HepG2 (cell line): ENCODE data around the gene PRSS12. TPM values are rescaled to one million over a fixed set of nuclear protein-coding genes. Genes with fewer than 3 reads are reported as not detected.

ENCODE experiments used
- CBX2 ChIP-seq, 2 experiments: fragments of 200-600 bp in 1 of 2; sonication (generic); formaldehyde crosslinking in 1 of 2; IDR thresholded peaks; 2 replicates each; pipeline versions ENCODE4 v1.7.0 to v1.8.1; 2018 to 2022; ENCODE audit warnings: low read depth in 2 of 2, low read length in 1 of 2, mild to moderate bottlenecking in 1 of 2, missing genetic modification reagents in 1 of 2
- CEBPB ChIP-seq: IDR thresholded peaks from 2 replicates; pipeline ENCODE4 v1.6.1; 2011; ENCODE audit warnings: low read depth, low read length, improper control_type of control experiment, borderline replicate concordance
- ELF1 ChIP-seq: sonication (generic); formaldehyde crosslinking; IDR thresholded peaks from 2 replicates; pipeline ENCODE4 v1.4.0; 2020; ENCODE audit warnings: missing genetic modification reagents
- ETV5 ChIP-seq: IDR thresholded peaks from 2 replicates; pipeline ENCODE4 v1.6.1; 2018; ENCODE audit warnings: missing biosample characterization, missing genetic modification reagents, inconsistent platforms, borderline replicate concordance
- FOXP1 ChIP-seq, 2 experiments: fragments of 450-650 bp in 1 of 2; IDR thresholded peaks; 2 replicates each; pipeline ENCODE4 v1.6.1; 2017 to 2018; ENCODE audit warnings: antibody characterized with exemption in 1 of 2
- GABPA ChIP-seq, 2 experiments: IDR thresholded peaks; 2 replicates each; pipeline ENCODE4 v1.6.1; 2011 to 2016; ENCODE audit warnings: low read depth in 2 of 2, low read length in 1 of 2, missing biosample characterization in 1 of 2, missing genetic modification characterization in 1 of 2
- HBP1 ChIP-seq: IDR thresholded peaks from 2 replicates; pipeline ENCODE4 v1.6.1; 2016; ENCODE audit warnings: low read depth, control low read depth
- HNF4G ChIP-seq, 2 experiments: sonication (generic) in 1 of 2; formaldehyde crosslinking in 1 of 2; IDR thresholded peaks; 2 replicates each; pipeline versions ENCODE4 v1.4.0 to v1.6.1; 2011 to 2020; ENCODE audit warnings: borderline replicate concordance in 2 of 2, low read depth in 2 of 2, mild to moderate bottlenecking in 2 of 2, low read length in 1 of 2, missing genetic modification reagents in 1 of 2, moderate library complexity in 1 of 2
- JUNB ChIP-seq: sonication (generic); formaldehyde crosslinking; IDR thresholded peaks from 2 replicates; pipeline ENCODE4 v1.8.0; 2022; ENCODE audit warnings: missing genetic modification reagents, mild to moderate bottlenecking, borderline replicate concordance
- MTF2 ChIP-seq: sonication (generic); formaldehyde crosslinking; IDR thresholded peaks from 2 replicates; pipeline ENCODE4 v1.5.0; 2020; ENCODE audit warnings: missing genetic modification reagents, borderline replicate concordance
- MXI1 ChIP-seq: IDR thresholded peaks from 3 replicates; pipeline ENCODE4 v1.6.1; 2012; ENCODE audit warnings: low read depth, low read length, inconsistent platforms, borderline replicate concordance
- NFKB2 ChIP-seq: sonication (generic); formaldehyde crosslinking; IDR thresholded peaks from 2 replicates; pipeline ENCODE4 v1.4.0; 2020; ENCODE audit warnings: missing genetic modification reagents, borderline replicate concordance
- POGK ChIP-seq: sonication (generic); formaldehyde crosslinking; conservative IDR thresholded peaks from 2 replicates; pipeline ENCODE4 v1.8.0; 2022; ENCODE audit warnings: mild to moderate bottlenecking, moderate library complexity, missing genetic modification reagents
- POLR2A ChIP-seq, 2 experiments: IDR thresholded peaks; 2 replicates each; pipeline ENCODE4 v1.6.1; 2011; ENCODE audit warnings: low read depth in 2 of 2, low read length in 2 of 2, mild to moderate bottlenecking in 1 of 2, moderate library complexity in 1 of 2; ENCODE audit not compliant: insufficient read depth in 1 of 2
- POLR2G ChIP-seq: fragments of 200-400 bp; formaldehyde crosslinking; IDR thresholded peaks from 2 replicates; pipeline ENCODE4 v1.6.1; 2018; ENCODE audit warnings: mild to moderate bottlenecking, low read depth, low read length, moderate library complexity
- PPARG ChIP-seq: conservative IDR thresholded peaks from 2 replicates; pipeline ENCODE4 v1.6.1; 2016; ENCODE audit warnings: missing biosample characterization, missing genetic modification reagents
- RAD51 ChIP-seq: fragments of 450-650 bp; IDR thresholded peaks from 2 replicates; pipeline ENCODE4 v1.6.1; 2016; ENCODE audit warnings: borderline replicate concordance
- SP4 ChIP-seq: sonication (generic); formaldehyde crosslinking; IDR thresholded peaks from 2 replicates; pipeline ENCODE4 v1.8.1; 2023; ENCODE audit warnings: mild to moderate bottlenecking, missing genetic modification reagents
- SPEN ChIP-seq: sonication (generic); formaldehyde crosslinking; IDR thresholded peaks from 2 replicates; pipeline ENCODE4 v1.5.1; 2020; ENCODE audit warnings: low read depth, mild to moderate bottlenecking, missing genetic modification reagents
- ZFP37 ChIP-seq: sonication (generic); formaldehyde crosslinking; IDR thresholded peaks from 2 replicates; pipeline ENCODE4 v1.4.0; 2020; ENCODE audit warnings: missing genetic modification reagents, borderline replicate concordance
- ZNF225 ChIP-seq: sonication (generic); formaldehyde crosslinking; IDR thresholded peaks from 2 replicates; pipeline ENCODE4 v1.4.0; 2020; ENCODE audit warnings: mild to moderate bottlenecking, missing genetic modification reagents
- ZNF234 ChIP-seq: sonication (generic); formaldehyde crosslinking; conservative IDR thresholded peaks from 2 replicates; pipeline ENCODE4 v1.5.1; 2020; ENCODE audit warnings: mild to moderate bottlenecking, missing genetic modification reagents
- polyA plus RNA-seq, 8 experiments: library from polyadenylated mRNA; depleted of rRNA in 3 of 8; stranded (reverse) in 7 of 8; unstranded in 1 of 8; fragments of >200 nt; fragmentation: Illumina TruSeq in 4 of 8; extraction: Trizol in 4 of 8; gene quantifications; 2 replicates each; pipeline versions ENCODE4 v1.2.1 to v1.2.3, GENCODE V29; 2011 to 2016; ENCODE audit warnings: low read depth in 4 of 8, missing spikeins in 1 of 8, mixed read lengths in 1 of 8; ENCODE audit not compliant: insufficient read depth in 1 of 8
- total RNA-seq, 5 experiments: library from RNA; depleted of rRNA; stranded (reverse); fragments of >200 nt; fragmentation: Illumina TruSeq; extraction: Trizol; gene quantifications; 2 replicates each; pipeline ENCODE4 v1.2.3, GENCODE V29; 2016; ENCODE audit warnings: low read depth in 1 of 5
- TF ChIP-seq, protein P1 (sequence below): IDR thresholded peaks from 2 replicates; pipeline ENCODE4 v1.6.1; 2016

The PRSS12 gene
- total and polyA plus RNA-seq, 2 of the 13 experiments (the other 11 are each of a cell fraction or from before 2014, with no cell fraction given) = 0.02 TPM; not detected in 1

GRCh38 chr4:118278473-118279274 lies 74.1 kb downstream of the PRSS12 start (continued):
- TF ChIP-seq ZFP37 (CRISPR knock-in tag) = peak; percentile 85
- TF ChIP-seq MXI1 = peak; percentile 51; the same call in 1 of the 3 replicates
- TF ChIP-seq, protein P1, sequence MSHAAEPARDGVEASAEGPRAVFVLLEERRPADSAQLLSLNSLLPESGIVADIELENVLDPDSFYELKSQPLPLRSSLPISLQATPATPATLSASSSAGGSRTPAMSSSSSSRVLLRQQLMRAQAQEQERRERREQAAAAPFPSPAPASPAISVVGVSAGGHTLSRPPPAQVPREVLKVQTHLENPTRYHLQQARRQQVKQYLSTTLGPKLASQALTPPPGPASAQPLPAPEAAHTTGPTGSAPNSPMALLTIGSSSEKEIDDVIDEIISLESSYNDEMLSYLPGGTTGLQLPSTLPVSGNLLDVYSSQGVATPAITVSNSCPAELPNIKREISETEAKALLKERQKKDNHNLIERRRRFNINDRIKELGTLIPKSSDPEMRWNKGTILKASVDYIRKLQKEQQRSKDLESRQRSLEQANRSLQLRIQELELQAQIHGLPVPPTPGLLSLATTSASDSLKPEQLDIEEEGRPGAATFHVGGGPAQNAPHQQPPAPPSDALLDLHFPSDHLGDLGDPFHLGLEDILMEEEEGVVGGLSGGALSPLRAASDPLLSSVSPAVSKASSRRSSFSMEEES (CRISPR knock-in tag) = peak; percentile 80
- TF ChIP-seq GABPA (IDR thresholded peaks at IDR 0.05; ENCODE audit: low read depth, low read length) = peak; percentile 55
- TF ChIP-seq GABPA (CRISPR knock-in tag; IDR thresholded peaks at IDR 0.05; ENCODE audit: low read depth) = peak; percentile 90
- peak; percentile 92 for TF ChIP-seq SP4 (CRISPR knock-in tag)
- peak; percentile 61; the same call in 1 of the 2 replicates for TF ChIP-seq HBP1 (CRISPR knock-in tag)
- no peak; the same call in 1 of the 2 replicates for TF ChIP-seq HNF4G (IDR thresholded peaks at IDR 0.05; ENCODE audit: borderline replicate concordance, low read depth, low read length)
- peak; percentile 38; the same call in 1 of the 2 replicates for TF ChIP-seq HNF4G (CRISPR knock-in tag; IDR thresholded peaks at IDR 0.05; ENCODE audit: borderline replicate concordance, low read depth)
- TF ChIP-seq JUNB = 0 out of 2 replicates have a peak, but pooled peaks have one; percentile 24
- TF ChIP-seq CBX2 (IDR thresholded peaks at IDR 0.05; ENCODE audit: low read depth, low read length) = no peak
- no peak for TF ChIP-seq CBX2 (CRISPR knock-in tag; IDR thresholded peaks at IDR 0.05; ENCODE audit: low read depth)
- TF ChIP-seq PPARG (CRISPR knock-in tag) = peak; percentile 77
- peak; percentile 99 for TF ChIP-seq POLR2G
- TF ChIP-seq MTF2 (CRISPR knock-in tag) = no peak
- TF ChIP-seq ELF1 (CRISPR knock-in tag) = peak; percentile 54; the same call in 1 of the 2 replicates
- TF ChIP-seq ETV5 = peak; percentile 53; the same call in 1 of the 2 replicates
- peak; percentile 94; the same call in 1 of the 2 replicates for TF ChIP-seq ZNF225 (CRISPR knock-in tag)
- TF ChIP-seq SPEN = peak; percentile 83
- TF ChIP-seq ZNF234 (CRISPR knock-in tag) = peak; percentile 65; the same call in 1 of the 2 replicates
- peak; percentile 96 to 100 for TF ChIP-seq POLR2A (IDR thresholded peaks at IDR 0.05; ENCODE audit: insufficient read depth in 1 of 2, low read depth in 2 of 2, low read length in 2 of 2)
- no peak for TF ChIP-seq CEBPB
- TF ChIP-seq POGK (CRISPR knock-in tag) = peak; percentile 47; the same call in 1 of the 2 replicates
- no peak for TF ChIP-seq FOXP1 (IDR thresholded peaks at IDR 0.05)
- peak; percentile 25; the same call in 1 of the 2 replicates for TF ChIP-seq FOXP1 (CRISPR knock-in tag; IDR thresholded peaks at IDR 0.05)
- TF ChIP-seq RAD51 = peak; percentile 40; the same call in 1 of the 2 replicates
- TF ChIP-seq NFKB2 = peak; percentile 85; the same call in 1 of the 2 replicates
